ENCODE measurements around the gene LDLRAD3.

- TF ChIP-seq CTCF (conservative IDR thresholded peaks at IDR 0.05 in 1 of 2, IDR thresholded peaks at IDR 0.05 in 1 of 2; ENCODE audit: extremely low read depth in 1 of 2, insufficient read depth in 1 of 2, low read depth in 1 of 2, low read length in 2 of 2) (no peak), EZH2 (IDR thresholded peaks at IDR 0.05; ENCODE audit: borderline replicate concordance, low read length) (no peak)
These were observed 10.5 kb upstream of the LDLRAD3 start for GRCh38 chr11:35933320-35933871.

All from mammary epithelial cell (primary cell).